Renal cortex interstitium (tissue), 15 donors: Measurements from ENCODE around the gene CYB5R2. TPM values are rescaled to one million over a fixed set of nuclear protein-coding genes. Genes with fewer than 3 reads are reported as not detected.

Source experiments
- DNase-seq, 11 donors: peaks; one replicate each; pipeline ENCODE4 v3.0.0-alpha.2; 2013; ENCODE audit warnings: low read depth in 9 of 11, low spot score in 4 of 11; ENCODE audit errors: extremely low read depth in 1 of 11
- long read RNA-seq, 16 experiments: transcript quantifications; one replicate each; lab custom pipeline, GENCODE V29; 2026
- polyA plus RNA-seq, 3 donors: library from polyadenylated mRNA; unstranded; fragments of 120-200 nt; gene quantifications; one replicate each; pipeline ENCODE4 v1.2.1, GENCODE V29; 2013; ENCODE audit not compliant: insufficient read length in 3 of 3

Gene CYB5R2
- 10 to 100 TPM; 26.4 to 28.8 (median 27.3) TPM for polyA plus RNA-seq
- long read RNA-seq, donor 1, partial matches to known transcripts, result 14 of 24 reads
- long read RNA-seq, donor 1, other reads (novel, unspliced or antisense), result 0 of 24 reads
- long read RNA-seq, donor 2, partial matches to known transcripts, result 0 of 1 reads
- long read RNA-seq, donor 2, other reads (novel, unspliced or antisense), result 0 of 1 reads
- long read RNA-seq, donor 3, partial matches to known transcripts, result 6 of 12 reads
- long read RNA-seq, donor 3, other reads (novel, unspliced or antisense), result 0 of 12 reads
- long read RNA-seq, donor 4, partial matches to known transcripts, result 0 of 3 reads
- long read RNA-seq, donor 4, other reads (novel, unspliced or antisense), result 0 of 3 reads
- long read RNA-seq, donor 5, result 0 reads
- long read RNA-seq, donor 6, partial matches to known transcripts, result 0 of 4 reads
- long read RNA-seq, donor 6, other reads (novel, unspliced or antisense), result 0 of 4 reads
- long read RNA-seq, donor 7, partial matches to known transcripts, result 0 of 5 reads
- long read RNA-seq, donor 7, other reads (novel, unspliced or antisense), result 0 of 5 reads
- long read RNA-seq, donor 8, transcript CYB5R2-201 (9 exons, 1,254 nt), result major isoform, 5 of 11 reads
- long read RNA-seq, donor 8, partial matches to known transcripts, result 5 of 11 reads
- long read RNA-seq, donor 8, other reads (novel, unspliced or antisense), result 0 of 11 reads
- long read RNA-seq, donor 9, partial matches to known transcripts, result 8 of 12 reads
- long read RNA-seq, donor 9, other reads (novel, unspliced or antisense), result 0 of 12 reads
- long read RNA-seq, donor 10, partial matches to known transcripts, result 0 of 3 reads
- long read RNA-seq, donor 10, other reads (novel, unspliced or antisense), result 0 of 3 reads
- long read RNA-seq, donor 11, transcript CYB5R2-201 (9 exons, 1,254 nt), result major isoform, 5 of 18 reads
- long read RNA-seq, donor 11, partial matches to known transcripts, result 11 of 18 reads
- long read RNA-seq, donor 11, other reads (novel, unspliced or antisense), result 0 of 18 reads
- long read RNA-seq, donor 12, partial matches to known transcripts, result 0 of 2 reads
- long read RNA-seq, donor 12, other reads (novel, unspliced or antisense), result 0 of 2 reads
- long read RNA-seq, donor 13, result 0 reads
- long read RNA-seq, donor 14, partial matches to known transcripts, result 8 of 10 reads
- long read RNA-seq, donor 14, other reads (novel, unspliced or antisense), result 0 of 10 reads
- long read RNA-seq, donor 15, partial matches to known transcripts, result 0 of 5 reads
- long read RNA-seq, donor 15, other reads (novel, unspliced or antisense), result 0 of 5 reads
- long read RNA-seq, donor 16, transcript CYB5R2-201 (9 exons, 1,254 nt), result major isoform, 5 of 29 reads
- long read RNA-seq, donor 16, partial matches to known transcripts, result 20 of 29 reads
- long read RNA-seq, donor 16, other reads (novel, unspliced or antisense), result 0 of 29 reads

DNA sequence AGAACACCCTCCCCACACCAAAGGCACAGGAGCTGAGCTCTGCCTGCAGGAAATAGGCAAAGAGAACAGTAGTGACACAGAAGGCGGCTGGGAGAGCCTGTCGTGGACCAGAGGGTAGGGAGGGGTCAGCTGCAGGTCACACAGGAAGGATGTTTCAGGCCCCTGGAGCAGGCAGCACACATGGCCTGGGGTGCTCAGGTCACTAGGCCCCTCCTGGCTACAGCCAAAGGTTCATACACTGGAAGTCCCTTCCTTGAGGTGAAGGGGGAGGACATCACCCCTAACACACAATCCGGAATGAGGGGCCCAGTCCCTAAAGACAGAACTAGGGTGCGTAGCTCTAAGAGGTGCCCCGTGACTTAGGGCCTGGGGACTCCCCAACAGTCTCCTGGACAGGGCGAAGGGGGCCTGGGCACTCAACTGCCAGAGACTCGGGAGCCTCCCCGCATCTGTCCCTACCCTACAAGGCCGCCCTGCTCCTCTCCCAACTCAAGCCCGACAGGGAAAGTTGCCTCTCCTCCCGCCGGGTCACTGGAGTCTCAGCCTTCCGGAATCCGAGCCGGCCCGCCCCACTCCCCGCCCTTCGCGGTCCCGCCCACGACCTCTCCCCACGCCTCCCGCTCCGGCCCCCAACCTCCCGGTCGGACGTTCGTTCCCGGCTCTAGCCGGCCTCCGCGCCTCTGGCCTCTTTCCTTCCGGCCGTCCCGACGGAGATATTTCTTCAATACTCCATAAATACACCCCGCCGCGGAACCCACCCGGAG, at the start of gene CYB5R2:
Gene CYB5R2, minus strand, starts transcription at position 541 of the 764 bp plus-strand sequence. CDS start 675 bp downstream, outside the sequence.
- DNase-seq, result peak in 6 of 11 donors; percentile 55 to 62 (median 60)

DNA sequence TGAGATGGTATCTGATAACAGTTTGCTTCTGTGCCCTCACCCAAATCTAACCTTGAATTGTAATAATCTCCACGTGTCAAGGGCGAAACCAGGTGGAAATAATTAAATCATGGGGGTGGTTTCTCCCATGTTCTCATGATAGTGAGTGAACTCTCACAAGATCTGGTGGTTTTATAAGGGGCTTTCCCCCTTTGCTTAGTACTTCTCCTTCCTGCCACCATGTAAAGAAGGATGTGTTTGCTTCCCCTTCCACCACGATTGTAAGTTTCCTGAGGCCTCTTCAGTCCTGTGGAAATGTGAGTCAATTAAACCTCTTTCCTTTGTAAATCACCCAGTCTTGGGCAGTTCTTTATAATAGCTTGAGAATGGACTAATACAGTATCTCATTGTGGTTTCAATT, 41.5 kb upstream of the CYB5R2 start:
- DNase-seq, result no peak

DNA sequence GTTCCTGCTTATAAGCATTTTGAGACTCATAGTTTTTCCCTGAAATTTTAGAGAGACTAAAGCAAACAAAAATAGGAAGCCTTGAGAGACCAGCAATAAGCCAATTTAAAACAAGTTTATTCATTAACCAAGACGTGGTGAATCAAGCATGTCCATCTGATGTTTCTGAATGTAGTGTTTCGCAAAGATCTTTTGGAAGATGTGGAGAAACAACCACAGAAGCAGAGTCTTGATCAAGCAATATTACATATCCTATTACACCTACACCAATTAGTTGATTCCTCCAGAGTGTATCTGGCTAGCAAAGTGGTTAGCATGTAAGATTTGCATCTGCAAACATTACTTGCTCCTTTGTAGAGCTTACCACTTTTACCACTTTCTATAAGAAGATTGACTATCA, 33.1 kb upstream of the CYB5R2 start, which contains the start of gene OVCH2:
Gene OVCH2, minus strand, starts transcription at position 101 of the 400 bp plus-strand sequence. Its CDS starts 83 bp downstream, at position 18.
- no peak for DNase-seq

DNA sequence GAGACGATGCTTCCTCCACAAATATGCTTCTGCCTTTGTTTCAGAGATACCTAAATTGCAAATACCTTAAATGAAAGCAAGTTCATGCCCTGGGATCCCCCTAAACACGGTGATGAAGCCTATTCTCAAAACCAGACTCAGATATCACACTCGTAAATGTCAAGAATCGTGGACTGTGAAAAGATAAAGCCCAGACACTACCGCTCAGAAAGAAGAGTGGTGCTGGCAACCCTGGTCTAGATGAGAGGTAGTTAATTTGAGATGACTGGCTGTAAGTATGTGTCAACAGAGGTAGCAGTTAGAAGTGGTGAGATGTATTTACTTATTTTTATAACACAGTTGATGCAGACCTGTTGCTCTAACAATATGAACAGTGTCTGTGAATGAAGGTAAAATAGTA, 30.4 kb upstream of the CYB5R2 start:
- no peak for DNase-seq

DNA sequence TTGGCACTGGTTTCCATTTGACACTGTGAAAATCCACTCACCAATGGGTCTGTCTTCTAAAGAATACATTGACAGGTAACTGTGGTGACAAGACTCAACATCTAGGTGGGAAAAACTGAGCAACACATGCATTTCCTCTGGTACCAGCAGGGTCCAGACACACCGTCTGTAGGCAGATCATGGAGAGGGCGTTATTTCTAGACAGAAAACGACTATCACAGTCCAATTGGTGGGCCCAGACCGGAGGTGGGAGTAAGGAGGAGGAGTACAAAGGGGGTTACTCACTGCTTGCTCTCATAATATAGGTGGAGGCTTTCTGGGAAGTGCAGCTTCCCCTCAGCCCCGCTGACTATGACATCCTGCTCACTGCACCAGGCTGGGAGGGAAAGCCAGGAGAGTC, 23.1 kb upstream of the CYB5R2 start:
- no peak for DNase-seq

DNA sequence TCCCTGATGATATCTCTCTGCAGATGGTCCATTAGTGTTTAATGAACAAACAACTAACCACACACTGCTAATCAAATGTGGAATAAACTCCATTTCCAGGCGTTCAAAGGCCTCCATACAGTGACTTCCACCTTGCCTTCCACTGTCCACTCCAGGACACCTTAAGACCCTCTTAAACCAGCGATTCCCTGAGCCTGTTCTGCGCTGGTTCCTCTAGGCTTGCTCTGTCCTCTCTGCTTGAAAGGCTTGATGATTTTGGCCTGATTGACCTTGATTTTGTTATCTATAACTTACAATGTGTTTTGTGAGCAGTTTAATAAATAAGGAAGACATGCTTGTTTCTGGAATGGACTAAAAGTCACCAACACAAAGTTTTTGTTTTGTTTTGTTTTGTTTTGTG, 20.9 kb upstream of the CYB5R2 start:
- DNase-seq, result no peak

DNA sequence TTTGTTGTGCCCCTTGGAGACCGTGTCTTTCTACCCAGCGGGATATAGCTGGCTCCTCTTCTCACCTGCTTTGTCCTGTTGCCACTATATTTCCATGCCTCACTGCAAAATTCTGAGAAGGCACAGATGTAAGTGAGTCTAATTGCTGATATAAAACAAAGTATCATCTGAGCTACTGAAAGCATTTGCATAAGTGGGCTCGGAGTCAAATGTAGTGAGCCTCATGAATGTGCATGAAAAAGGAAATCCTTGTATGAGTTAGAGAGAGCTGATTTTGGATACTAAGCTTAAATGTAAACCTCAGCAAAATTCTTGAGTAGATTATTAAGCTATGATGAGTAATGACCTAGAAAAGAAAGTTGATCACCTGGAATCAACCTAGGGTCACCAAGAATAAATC, 19.1 kb upstream of the CYB5R2 start:
- DNase-seq, result no peak

GRCh38 chr11:7691759-7692350, 18.6 kb upstream of the CYB5R2 start:
- no peak for DNase-seq

DNA sequence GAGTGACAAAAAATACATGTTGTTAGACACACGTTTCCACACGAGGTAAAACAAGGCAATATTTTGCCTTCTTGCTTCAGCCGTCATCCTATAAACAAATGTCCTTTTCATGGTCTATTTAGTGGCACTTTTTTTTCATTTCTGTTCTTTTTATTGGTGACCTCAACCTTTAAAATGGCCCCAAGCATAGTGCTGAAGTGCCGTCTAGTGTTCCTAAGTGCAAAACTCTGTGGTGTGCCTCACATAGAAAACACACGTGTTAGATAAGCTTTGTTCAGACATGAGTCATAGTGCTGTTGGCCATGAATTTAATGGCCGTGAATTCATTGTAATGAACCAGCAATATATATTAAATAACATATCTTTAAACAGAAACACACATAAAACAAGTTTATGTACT, 17.3 kb upstream of the CYB5R2 start:
- no peak for DNase-seq

DNA sequence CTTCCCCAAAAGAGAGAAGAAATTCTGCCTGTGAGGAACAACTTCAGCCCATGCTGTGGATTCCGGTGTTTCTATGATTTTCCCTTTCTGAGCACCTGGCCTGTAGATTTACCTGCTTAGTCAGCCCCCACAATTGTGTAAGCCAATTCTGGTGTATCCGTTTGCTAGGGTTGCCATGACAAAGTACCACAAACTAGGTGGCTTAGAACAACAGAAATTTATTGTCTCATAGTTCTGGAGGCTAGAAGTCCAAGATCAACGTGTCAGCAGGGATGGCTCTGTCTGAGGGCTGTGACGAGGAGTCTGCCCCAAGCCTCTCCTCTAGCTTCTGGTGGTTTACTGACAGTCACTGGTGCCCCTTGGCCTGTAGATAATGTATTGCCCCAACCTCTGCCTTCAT, 15.9 kb upstream of the CYB5R2 start:
- DNase-seq, result no peak

DNA sequence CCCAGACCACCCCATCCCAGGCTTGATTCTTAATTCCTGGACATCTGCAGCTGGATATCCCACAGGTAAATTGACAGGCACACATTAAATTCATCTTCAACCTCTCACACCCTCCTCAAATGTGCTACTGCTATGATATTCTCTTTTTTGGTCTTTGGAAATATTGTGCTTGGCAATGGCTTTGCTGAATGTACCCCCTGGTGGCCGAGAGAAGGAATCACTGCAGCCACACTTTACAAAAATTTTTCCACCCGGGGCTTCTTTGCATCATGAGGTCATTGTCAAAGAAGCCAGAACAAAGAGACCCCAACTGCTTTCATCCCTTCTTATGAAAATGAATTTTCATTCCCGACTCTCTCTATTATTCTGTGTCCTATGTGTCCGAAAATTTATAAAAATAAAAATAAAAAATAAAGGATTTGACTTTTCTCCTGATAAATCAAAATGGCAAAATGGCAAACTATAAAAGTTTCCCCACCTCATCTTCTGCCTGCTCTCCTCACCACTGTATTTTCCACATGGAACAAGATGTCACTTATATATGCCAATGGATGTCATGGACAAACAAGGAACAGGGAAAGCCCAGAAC, 15.0 kb upstream of the CYB5R2 start:
- no peak for DNase-seq

DNA sequence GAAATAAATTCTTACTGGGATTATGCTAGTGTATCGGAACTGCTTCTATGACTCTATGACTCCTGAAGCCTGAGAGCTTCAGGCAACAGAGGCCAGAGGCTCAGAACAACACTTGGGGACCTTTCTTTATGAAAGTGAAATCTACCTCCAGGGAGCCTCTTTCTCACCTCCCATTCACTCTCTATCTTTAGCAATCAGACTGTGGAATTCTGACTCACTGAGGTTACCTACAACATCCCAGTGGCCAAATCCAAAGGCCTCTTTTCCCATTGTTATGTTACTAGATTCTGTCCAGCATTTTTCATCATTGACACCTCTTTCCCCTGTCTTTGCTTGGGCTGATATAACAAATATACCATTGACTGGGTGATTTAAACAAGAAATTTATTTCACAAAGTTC, 14.1 kb upstream of the CYB5R2 start:
- no peak for DNase-seq

- DNase-seq, result no peak
Measured at GRCh38 chr11:7686761-7687160, 13.5 kb upstream of the CYB5R2 start.

GRCh38 chr11:7683571-7683970, 10.3 kb upstream of the CYB5R2 start:
- no peak for DNase-seq

- DNase-seq, result peak in 2 of 11 donors; percentile 41 to 51
Measured at GRCh38 chr11:7677796-7678201, 4.5 kb upstream of the CYB5R2 start.

- DNase-seq, result no peak
Measured at GRCh38 chr11:7677071-7677470, 3.8 kb upstream of the CYB5R2 start.

- no peak for DNase-seq
Measured at GRCh38 chr11:7675631-7676030, 2.3 kb upstream of the CYB5R2 start.
